Esophagus squamous epithelium (tissue), 4 donors: ENCODE results near the gene SYP.

ENCODE experiments used
- CTCF ChIP-seq, 6 experiments: fragments of 450-650 bp in 4 of 6; fragments of 200-600 bp in 2 of 6; sonication (generic) in 2 of 6; IDR thresholded peaks; one replicate each; pipeline ENCODE4 v1.5.1; 2016 to 2019; ENCODE audit warnings: antibody characterized with exemption in 6 of 6, mild to moderate bottlenecking in 4 of 6, moderate library complexity in 4 of 6
- POLR2A ChIP-seq, 4 donors: fragments of 450-650 bp; IDR thresholded peaks; one replicate each; pipeline ENCODE4 v1.6.1; 2017; ENCODE audit warnings: antibody characterized with exemption in 4 of 4, mild to moderate bottlenecking in 4 of 4, moderate library complexity in 3 of 4

- no peak for TF ChIP-seq CTCF (IDR thresholded peaks at IDR 0.05)
- TF ChIP-seq POLR2A (IDR thresholded peaks at IDR 0.05), result no peak
Observed at GRCh38 chrX:49139713-49140112, 60.3 kb downstream of the SYP start.
